ENCODE measurements around the gene NFKB2. TPM values are rescaled to one million over a fixed set of nuclear protein-coding genes. Genes with fewer than 3 reads are reported as not detected.

Gene NFKB2
- polyA plus RNA-seq, 1 donor from 2014 or later, result 0.30 TPM

DNA sequence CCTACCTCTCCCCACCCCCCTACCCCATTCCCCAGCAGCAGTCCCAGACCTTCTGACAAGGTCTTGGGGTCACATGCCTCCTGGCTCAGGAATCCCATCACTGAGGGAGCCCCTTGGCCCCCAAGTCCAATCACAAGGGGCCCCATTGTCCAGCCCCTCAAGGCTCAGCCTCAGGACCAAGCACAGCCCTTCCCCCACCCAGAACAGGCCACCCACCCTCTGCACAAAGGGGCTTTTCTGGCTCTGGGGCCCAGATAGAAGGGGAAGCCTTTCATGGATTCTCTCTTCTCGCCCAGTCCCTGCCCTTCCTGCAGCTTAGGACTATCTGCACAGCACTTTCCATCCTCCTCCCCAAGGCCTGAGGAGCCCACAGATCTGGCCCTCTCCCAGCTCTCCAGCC lies 29.9 kb downstream of the NFKB2 start:
- H4K20me1 ChIP-seq (ENCODE audit: insufficient read depth), result no peaks in the 10 kb centered on the region
- H2AFZ ChIP-seq (ENCODE audit: low read depth, low read length), result no peak overlapping the region
- H3K9me2 ChIP-seq (ENCODE audit: insufficient read depth, low read length), result no peaks in the 10 kb centered on the region
- no peaks in the 10 kb centered on the region for H3K79me2 ChIP-seq (replicated peaks; ENCODE audit: insufficient read depth, low read length)
- no peaks in the 10 kb centered on the region for H3K36me3 ChIP-seq (ENCODE audit: insufficient read depth, low read length)
- no peak overlapping the region for H3K9ac ChIP-seq (ENCODE audit: low read length)
- H3K4me3 ChIP-seq (ENCODE audit: low read length), result no peak overlapping the region
- no peaks in the 10 kb centered on the region for H3K27me3 ChIP-seq (ENCODE audit: insufficient read depth, low read depth, low read length)
- TF ChIP-seq EZH2 (IDR thresholded peaks at IDR 0.05; ENCODE audit: borderline replicate concordance, insufficient read depth, low read length, poor library complexity, severe bottlenecking) (no peak), EP300 (conservative IDR thresholded peaks at IDR 0.05; ENCODE audit: poor library complexity, severe bottlenecking) (no peak), RAD21 (conservative IDR thresholded peaks at IDR 0.05) (no peak), SMC3 (conservative IDR thresholded peaks at IDR 0.05; ENCODE audit: poor library complexity) (no peak), TAF1 (IDR thresholded peaks at IDR 0.05; ENCODE audit: low read depth) (no peak), MXI1 (conservative IDR thresholded peaks at IDR 0.05; ENCODE audit: poor library complexity, severe bottlenecking) (no peak), POLR2AphosphoS5 (IDR thresholded peaks at IDR 0.05) (no peak)
- TF ChIP-seq, protein P1, sequence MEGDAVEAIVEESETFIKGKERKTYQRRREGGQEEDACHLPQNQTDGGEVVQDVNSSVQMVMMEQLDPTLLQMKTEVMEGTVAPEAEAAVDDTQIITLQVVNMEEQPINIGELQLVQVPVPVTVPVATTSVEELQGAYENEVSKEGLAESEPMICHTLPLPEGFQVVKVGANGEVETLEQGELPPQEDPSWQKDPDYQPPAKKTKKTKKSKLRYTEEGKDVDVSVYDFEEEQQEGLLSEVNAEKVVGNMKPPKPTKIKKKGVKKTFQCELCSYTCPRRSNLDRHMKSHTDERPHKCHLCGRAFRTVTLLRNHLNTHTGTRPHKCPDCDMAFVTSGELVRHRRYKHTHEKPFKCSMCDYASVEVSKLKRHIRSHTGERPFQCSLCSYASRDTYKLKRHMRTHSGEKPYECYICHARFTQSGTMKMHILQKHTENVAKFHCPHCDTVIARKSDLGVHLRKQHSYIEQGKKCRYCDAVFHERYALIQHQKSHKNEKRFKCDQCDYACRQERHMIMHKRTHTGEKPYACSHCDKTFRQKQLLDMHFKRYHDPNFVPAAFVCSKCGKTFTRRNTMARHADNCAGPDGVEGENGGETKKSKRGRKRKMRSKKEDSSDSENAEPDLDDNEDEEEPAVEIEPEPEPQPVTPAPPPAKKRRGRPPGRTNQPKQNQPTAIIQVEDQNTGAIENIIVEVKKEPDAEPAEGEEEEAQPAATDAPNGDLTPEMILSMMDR (IDR thresholded peaks at IDR 0.05; ENCODE audit: poor library complexity, severe bottlenecking), result no peak
- TF ChIP-seq, protein P2, sequence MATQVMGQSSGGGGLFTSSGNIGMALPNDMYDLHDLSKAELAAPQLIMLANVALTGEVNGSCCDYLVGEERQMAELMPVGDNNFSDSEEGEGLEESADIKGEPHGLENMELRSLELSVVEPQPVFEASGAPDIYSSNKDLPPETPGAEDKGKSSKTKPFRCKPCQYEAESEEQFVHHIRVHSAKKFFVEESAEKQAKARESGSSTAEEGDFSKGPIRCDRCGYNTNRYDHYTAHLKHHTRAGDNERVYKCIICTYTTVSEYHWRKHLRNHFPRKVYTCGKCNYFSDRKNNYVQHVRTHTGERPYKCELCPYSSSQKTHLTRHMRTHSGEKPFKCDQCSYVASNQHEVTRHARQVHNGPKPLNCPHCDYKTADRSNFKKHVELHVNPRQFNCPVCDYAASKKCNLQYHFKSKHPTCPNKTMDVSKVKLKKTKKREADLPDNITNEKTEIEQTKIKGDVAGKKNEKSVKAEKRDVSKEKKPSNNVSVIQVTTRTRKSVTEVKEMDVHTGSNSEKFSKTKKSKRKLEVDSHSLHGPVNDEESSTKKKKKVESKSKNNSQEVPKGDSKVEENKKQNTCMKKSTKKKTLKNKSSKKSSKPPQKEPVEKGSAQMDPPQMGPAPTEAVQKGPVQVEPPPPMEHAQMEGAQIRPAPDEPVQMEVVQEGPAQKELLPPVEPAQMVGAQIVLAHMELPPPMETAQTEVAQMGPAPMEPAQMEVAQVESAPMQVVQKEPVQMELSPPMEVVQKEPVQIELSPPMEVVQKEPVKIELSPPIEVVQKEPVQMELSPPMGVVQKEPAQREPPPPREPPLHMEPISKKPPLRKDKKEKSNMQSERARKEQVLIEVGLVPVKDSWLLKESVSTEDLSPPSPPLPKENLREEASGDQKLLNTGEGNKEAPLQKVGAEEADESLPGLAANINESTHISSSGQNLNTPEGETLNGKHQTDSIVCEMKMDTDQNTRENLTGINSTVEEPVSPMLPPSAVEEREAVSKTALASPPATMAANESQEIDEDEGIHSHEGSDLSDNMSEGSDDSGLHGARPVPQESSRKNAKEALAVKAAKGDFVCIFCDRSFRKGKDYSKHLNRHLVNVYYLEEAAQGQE (IDR thresholded peaks at IDR 0.05; ENCODE audit: borderline replicate concordance), result no peak
- H3F3A ChIP-seq (ENCODE audit: insufficient read depth, low read length, poor library complexity, severe bottlenecking), result peaks cover under 1% of the 10 kb centered on the region
- no peaks in the 10 kb centered on the region for H3K9me3 ChIP-seq (ENCODE audit: low read length)
- no peak overlapping the region for H3K27ac ChIP-seq (ENCODE audit: low read length)
- no peak overlapping the region for H3K4me2 ChIP-seq (ENCODE audit: low read length)

DNA sequence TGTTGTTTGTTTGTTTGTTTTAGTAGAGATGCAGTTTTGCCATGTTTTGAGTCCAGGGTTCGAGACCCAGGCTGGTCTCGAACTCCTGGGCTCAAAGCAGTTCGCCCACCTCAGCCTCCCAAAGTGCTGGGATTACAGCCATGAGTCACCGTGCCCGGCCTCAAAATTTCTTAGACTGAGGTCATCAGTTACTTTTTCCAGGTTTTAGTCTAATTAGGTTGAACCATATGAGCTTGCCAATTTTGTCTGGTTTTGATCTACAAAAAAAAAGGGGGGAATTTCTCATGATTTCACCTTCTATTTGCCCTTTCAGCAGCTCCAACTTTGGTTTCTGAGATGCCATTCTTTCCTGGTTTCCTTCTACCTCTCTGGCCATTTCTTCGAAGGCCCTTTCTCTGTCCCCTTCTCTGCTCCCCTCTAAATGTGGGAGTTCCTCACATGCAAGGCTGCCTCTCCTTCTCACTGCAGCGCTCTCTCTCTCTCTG lies 31.3 kb downstream of the NFKB2 start:
- no peaks in the 10 kb centered on the region for H3K9me2 ChIP-seq (ENCODE audit: insufficient read depth, low read length)
- no peak for TF ChIP-seq TAF1 (IDR thresholded peaks at IDR 0.05; ENCODE audit: low read depth)
- no peak for TF ChIP-seq EZH2 (IDR thresholded peaks at IDR 0.05; ENCODE audit: borderline replicate concordance, insufficient read depth, low read length, poor library complexity, severe bottlenecking)
- no peak for TF ChIP-seq EP300 (conservative IDR thresholded peaks at IDR 0.05; ENCODE audit: poor library complexity, severe bottlenecking)
- no peak for TF ChIP-seq POLR2AphosphoS5 (IDR thresholded peaks at IDR 0.05)
- TF ChIP-seq, protein P1 (IDR thresholded peaks at IDR 0.05; ENCODE audit: poor library complexity, severe bottlenecking), result no peak
- TF ChIP-seq, protein P2 (IDR thresholded peaks at IDR 0.05; ENCODE audit: borderline replicate concordance), result no peak
- TF ChIP-seq MXI1 (conservative IDR thresholded peaks at IDR 0.05; ENCODE audit: poor library complexity, severe bottlenecking), result no peak
- no peak for TF ChIP-seq SMC3 (conservative IDR thresholded peaks at IDR 0.05; ENCODE audit: poor library complexity)
- no peak for TF ChIP-seq RAD21 (conservative IDR thresholded peaks at IDR 0.05)
- no peaks in the 10 kb centered on the region for H3F3A ChIP-seq (ENCODE audit: insufficient read depth, low read length, poor library complexity, severe bottlenecking)
- no peak overlapping the region for H3K27ac ChIP-seq (ENCODE audit: low read length)
- no peaks in the 10 kb centered on the region for H3K36me3 ChIP-seq (ENCODE audit: insufficient read depth, low read length)
- no peak overlapping the region for H2AFZ ChIP-seq (ENCODE audit: low read depth, low read length)
- no peak overlapping the region for H3K4me2 ChIP-seq (ENCODE audit: low read length)
- no peaks in the 10 kb centered on the region for H4K20me1 ChIP-seq (ENCODE audit: insufficient read depth)
- no peaks in the 10 kb centered on the region for H3K9me3 ChIP-seq (ENCODE audit: low read length)
- H3K4me3 ChIP-seq (ENCODE audit: low read length), result no peak overlapping the region
- H3K9ac ChIP-seq (ENCODE audit: low read length), result no peak overlapping the region
- no peaks in the 10 kb centered on the region for H3K27me3 ChIP-seq (ENCODE audit: insufficient read depth, low read depth, low read length)
- H3K79me2 ChIP-seq (replicated peaks; ENCODE audit: insufficient read depth, low read length), result peaks cover 6% of the 10 kb centered on the region
